Measurements from ENCODE around the gene PRPF4.
"Not testable (repeated sequence)": the region's sequence is repeated elsewhere in the genome, so short reads cannot be mapped to it uniquely, and the experiment has no call there.

The PRPF4 gene

GRCh38 chr9:113275157-113276131 is at the start of gene PRPF4, which contains the start of gene CDC26:
Gene PRPF4 (plus strand): TSS chr9:113275658. CDS start chr9:113275744, 86 bp downstream.
Gene CDC26 (minus strand): TSS chr9:113275572. CDS start chr9:113272507, 3,065 bp downstream.
- DNase-seq (ENCODE audit: low read depth in 2 of 2) = peak; percentile 95 to 97

- no peak for DNase-seq (ENCODE audit: low read depth in 2 of 2)
These were observed 48.0 kb upstream of the PRPF4 start for GRCh38 chr9:113227436-113227835.

- DNase-seq (ENCODE audit: low read depth in 2 of 2) = no peak
These were observed 47.3 kb upstream of the PRPF4 start for GRCh38 chr9:113228130-113228665.

- DNase-seq (ENCODE audit: low read depth in 2 of 2) = no peak
These were observed 43.8 kb upstream of the PRPF4 start for GRCh38 chr9:113231701-113232100.

- DNase-seq (ENCODE audit: low read depth in 2 of 2) = not testable (repeated sequence)
These were observed 39.7 kb upstream of the PRPF4 start for GRCh38 chr9:113235701-113236255.

GRCh38 chr9:113237026-113237425 is 38.4 kb upstream of the PRPF4 start:
- DNase-seq (ENCODE audit: low read depth in 2 of 2) = no peak

GRCh38 chr9:113238202-113238858 is 37.1 kb upstream of the PRPF4 start:
- no peak for DNase-seq (ENCODE audit: low read depth in 2 of 2)

GRCh38 chr9:113238859-113239232 is 36.6 kb upstream of the PRPF4 start:
- no peak for DNase-seq (ENCODE audit: low read depth in 2 of 2)

GRCh38 chr9:113241161-113241560 is 34.3 kb upstream of the PRPF4 start:
- DNase-seq (ENCODE audit: low read depth in 2 of 2) = no peak

GRCh38 chr9:113244556-113244955 is 30.9 kb upstream of the PRPF4 start:
- no peak for DNase-seq (ENCODE audit: low read depth in 2 of 2)

GRCh38 chr9:113245894-113246293 is 29.6 kb upstream of the PRPF4 start:
- no peak for DNase-seq (ENCODE audit: low read depth in 2 of 2)

GRCh38 chr9:113246928-113247327 is 28.5 kb upstream of the PRPF4 start:
- no peak for DNase-seq (ENCODE audit: low read depth in 2 of 2)

GRCh38 chr9:113247640-113248039 is 27.8 kb upstream of the PRPF4 start:
- DNase-seq (ENCODE audit: low read depth in 2 of 2) = no peak

GRCh38 chr9:113249661-113250060 is 25.8 kb upstream of the PRPF4 start:
- DNase-seq (ENCODE audit: low read depth in 2 of 2) = not testable (repeated sequence)

GRCh38 chr9:113250807-113251206 is 24.7 kb upstream of the PRPF4 start:
- DNase-seq (ENCODE audit: low read depth in 2 of 2) = no peak

GRCh38 chr9:113254991-113255390 is 20.5 kb upstream of the PRPF4 start:
- DNase-seq (ENCODE audit: low read depth in 2 of 2) = no peak

GRCh38 chr9:113255438-113255837 is 20.0 kb upstream of the PRPF4 start:
- DNase-seq (ENCODE audit: low read depth in 2 of 2) = no peak

- DNase-seq (ENCODE audit: low read depth in 2 of 2) = no peak
These were observed 17.6 kb upstream of the PRPF4 start for GRCh38 chr9:113257863-113258262.

GRCh38 chr9:113258282-113258681 is 17.2 kb upstream of the PRPF4 start:
- no peak for DNase-seq (ENCODE audit: low read depth in 2 of 2)

- no peak for DNase-seq (ENCODE audit: low read depth in 2 of 2)
These were observed 13.4 kb upstream of the PRPF4 start for GRCh38 chr9:113261917-113262671.

GRCh38 chr9:113266174-113266573 is 9.3 kb upstream of the PRPF4 start:
- no peak for DNase-seq (ENCODE audit: low read depth in 2 of 2)
